Spleen (tissue), 11 donors: ENCODE data around the gene TAOK1. TPM values are rescaled to one million over a fixed set of nuclear protein-coding genes. Genes with fewer than 3 reads are reported as not detected.

ENCODE experiments used
- DNase-seq: peaks from one replicate; pipeline ENCODE4 v3.0.0-alpha.2; 2020
- H3K27ac ChIP-seq, 8 donors: fragments of 200-600 bp; sonication (generic) in 7 of 8; 1 replicate in 4 of 8; 2 replicates in 4 of 8; pipeline versions ENCODE4 v1.5.0 to v1.8.0; 2016 to 2021; ENCODE audit warnings: inconsistent platforms in 4 of 8, mild to moderate bottlenecking in 4 of 8, moderate library complexity in 1 of 8
- H3K27me3 ChIP-seq, 7 donors: fragments of 200-600 bp; sonication (generic) in 6 of 7; replicated peaks in 1 of 7; 1 replicate in 4 of 7; 2 replicates in 3 of 7; pipeline versions ENCODE4 v1.5.0 to v1.8.0; 2016 to 2021; ENCODE audit warnings: inconsistent platforms in 3 of 7, mild to moderate bottlenecking in 1 of 7
- H3K36me3 ChIP-seq, 6 donors: fragments of 200-600 bp; sonication (generic) in 5 of 6; 1 replicate in 4 of 6; 2 replicates in 2 of 6; pipeline versions ENCODE4 v1.5.0 to v1.8.0; 2016 to 2021; ENCODE audit warnings: inconsistent platforms in 2 of 6
- H3K4me1 ChIP-seq, 6 donors: fragments of 200-600 bp; sonication (generic) in 5 of 6; 1 replicate in 3 of 6; 2 replicates in 3 of 6; pipeline versions ENCODE4 v1.5.0 to v1.8.0; 2016 to 2021; ENCODE audit warnings: inconsistent platforms in 3 of 6
- H3K4me3 ChIP-seq, 8 donors: fragments of 200-600 bp; sonication (generic) in 7 of 8; 1 replicate in 4 of 8; 2 replicates in 4 of 8; pipeline versions ENCODE4 v1.5.0 to v1.8.0; 2016 to 2021; ENCODE audit warnings: inconsistent platforms in 4 of 8, mild to moderate bottlenecking in 4 of 8, moderate library complexity in 2 of 8
- H3K9me3 ChIP-seq, 8 donors: fragments of 200-600 bp; sonication (generic) in 7 of 8; 1 replicate in 4 of 8; 2 replicates in 4 of 8; pipeline versions ENCODE4 v1.5.0 to v1.8.0; 2016 to 2021; ENCODE audit warnings: inconsistent platforms in 4 of 8
- CTCF ChIP-seq, 11 experiments: fragments of 200-600 bp in 7 of 11; fragments of 450-650 bp in 4 of 11; sonication (generic) in 4 of 11; IDR thresholded peaks in 8 of 11; conservative IDR thresholded peaks in 3 of 11; 1 replicate in 7 of 11; 2 replicates in 4 of 11; pipeline versions ENCODE4 v1.4.0 to v1.8.0; 2016 to 2021; ENCODE audit warnings: antibody characterized with exemption in 11 of 11, inconsistent platforms in 4 of 11, mild to moderate bottlenecking in 1 of 11
- POLR2A ChIP-seq, 3 donors: fragments of 450-650 bp; IDR thresholded peaks; one replicate each; pipeline ENCODE4 v1.5.1; 2017; ENCODE audit warnings: antibody characterized with exemption in 3 of 3, mild to moderate bottlenecking in 1 of 3
- POLR2AphosphoS5 ChIP-seq, 3 donors: sonication (generic); formaldehyde crosslinking; IDR thresholded peaks; one replicate each; pipeline ENCODE4 v1.5.1; 2017; ENCODE audit warnings: antibody characterized with exemption in 3 of 3
- WGBS, 5 donors: extraction: QIAGEN DNeasy Blood & Tissue Kit in 3 of 5; methylation state at CpG; one replicate each; pipeline versions ENCODE4 v1.1.5 to v1.1.7; 2013 to 2018; 5-methylcytosine and 5-hydroxymethylcytosine counted together
- intact Hi-C: fragments of 100-400 bp; cut with DNase I; formaldehyde crosslinking; loops from one replicate; pipeline ENCODE4 v1.15.0; 2023; ENCODE audit warnings: low total_unique reads
- polyA plus RNA-seq, 3 donors: library from polyadenylated mRNA; stranded (reverse); fragments of 200-250 nt; gene quantifications; one replicate each; pipeline ENCODE4 v1.2.1, GENCODE V29; 2013
- total RNA-seq, 7 donors: library from RNA; depleted of rRNA in 3 of 7; stranded (reverse); fragments of >200 nt in 3 of 7; fragmentation: NEBNext Ultra II Directional in 4 of 7; extraction: Animal tissue kit (Norgen Biotek cat#: 25700) in 4 of 7; gene quantifications; one replicate each; pipeline versions ENCODE4 v1.1.0 to v1.2.1, GENCODE V29; 2016 to 2021
- donor health status: healthy with polysubstance abuse.
- donor health status: DM: no; HTN: no; CAD: no; lungs with moderate emphysema.
- donor health status: DM: no; HTN: no; CAD: no.
- donor health status: Bipolar disorder and iron deficiency.
- donor health status: healthy.
- donor health status: DM: no; HTN: no; CAD: no.
- donor health status: DM: yes; HTN: yes; CAD: no.

The TAOK1 gene
- total and polyA plus RNA-seq, 10 donors = 5.1 to 88.5 (median 56.9) TPM

- 88 to 100% (median 97%) methylated on average over 2 of the region's 2 CpGs for WGBS, 5 donors
- no peak for DNase-seq
Observed at GRCh38 chr17:29407856-29408255, 17.7 kb downstream of the TAOK1 start.

GRCh38 chr17:29409963-29410362, 19.8 kb downstream of the TAOK1 start:
- TF ChIP-seq CTCF (IDR thresholded peaks at IDR 0.05 in 8 of 11, conservative IDR thresholded peaks at IDR 0.05 in 3 of 11) = no peak
- H3K36me3 ChIP-seq = peaks cover 0 to 68% (median 4%) of the 10 kb centered on the region in 6 donors
- no peaks in the 10 kb centered on the region for H3K27me3 ChIP-seq
- peaks cover 0 to 50% (median 22%) of the 10 kb centered on the region in 6 donors for H3K4me1 ChIP-seq
- no peak overlapping the region for H3K4me3 ChIP-seq
- H3K27ac ChIP-seq = no peak overlapping the region
- intact Hi-C loops = no loop called here
- H3K9me3 ChIP-seq = no peaks in the 10 kb centered on the region
- DNase-seq = no peak
- 92 to 95% (median 92%) methylated on average over 6 of the region's 6 CpGs for whole genome bisulfite sequencing, 5 donors

More at GRCh38 chr17:29407856-29408255, 17.7 kb downstream of the TAOK1 start:
- Histone ChIP-seq H3K36me3 (peaks cover 0 to 71% (median 7%) of the 10 kb centered on the region in 6 donors), H3K27ac (no peak overlapping the region), H3K27me3 (no peaks in the 10 kb centered on the region), H3K9me3 (no peaks in the 10 kb centered on the region), H3K4me1 (peaks cover 0 to 54% (median 22%) of the 10 kb centered on the region in 6 donors), H3K4me3 (no peak overlapping the region)
- TF ChIP-seq CTCF (IDR thresholded peaks at IDR 0.05 in 8 of 11, conservative IDR thresholded peaks at IDR 0.05 in 3 of 11) (no peak), POLR2A (IDR thresholded peaks at IDR 0.05) (no peak), POLR2AphosphoS5 (IDR thresholded peaks at IDR 0.05) (no peak)
- intact Hi-C loops = no loop called here

GRCh38 chr17:29412780-29413565, 22.8 kb downstream of the TAOK1 start:
- no peak for DNase-seq
- Histone ChIP-seq H3K4me3 (no peak overlapping the region), H3K27ac (peak overlapping the region in 2 of 8 donors; percentile 12 to 19), H3K4me1 (peaks cover 0 to 42% (median 19%) of the 10 kb centered on the region in 6 donors), H3K36me3 (peaks cover 0 to 48% (median 3%) of the 10 kb centered on the region in 6 donors), H3K27me3 (no peaks in the 10 kb centered on the region), H3K9me3 (no peaks in the 10 kb centered on the region)
- TF ChIP-seq CTCF (IDR thresholded peaks at IDR 0.05 in 8 of 11, conservative IDR thresholded peaks at IDR 0.05 in 3 of 11) (no peak), POLR2A (IDR thresholded peaks at IDR 0.05) (no peak), POLR2AphosphoS5 (IDR thresholded peaks at IDR 0.05) (no peak)
- intact Hi-C loops = no loop called here
- 80 to 89% (median 85%) methylated on average over 7 of the region's 7 CpGs for WGBS, 5 donors

- peaks cover 0 to 59% (median 7%) of the 10 kb centered on the region in 6 donors for H3K36me3 ChIP-seq
- H3K4me3 ChIP-seq = no peak overlapping the region
- intact Hi-C loops = no loop called here
- H3K27ac ChIP-seq = no peak overlapping the region
- H3K9me3 ChIP-seq = no peaks in the 10 kb centered on the region
- DNase-seq = no peak
- TF ChIP-seq CTCF (IDR thresholded peaks at IDR 0.05 in 8 of 11, conservative IDR thresholded peaks at IDR 0.05 in 3 of 11) (no peak), POLR2A (IDR thresholded peaks at IDR 0.05) (no peak), POLR2AphosphoS5 (IDR thresholded peaks at IDR 0.05) (no peak)
- H3K27me3 ChIP-seq = no peaks in the 10 kb centered on the region
- H3K4me1 ChIP-seq = peaks cover 0 to 21% (median 6%) of the 10 kb centered on the region in 6 donors
- WGBS, 5 donors = 77 to 89% (median 80%) methylated on average over 6 of the region's 6 CpGs
Observed at GRCh38 chr17:29420128-29420527, 30.0 kb downstream of the TAOK1 start.
